ENCODE measurements around the gene LPCAT1.
"Not testable (repeated sequence)": the region's sequence is repeated elsewhere in the genome, so short reads cannot be mapped to it uniquely, and the experiment has no call there.

The LPCAT1 gene

DNA sequence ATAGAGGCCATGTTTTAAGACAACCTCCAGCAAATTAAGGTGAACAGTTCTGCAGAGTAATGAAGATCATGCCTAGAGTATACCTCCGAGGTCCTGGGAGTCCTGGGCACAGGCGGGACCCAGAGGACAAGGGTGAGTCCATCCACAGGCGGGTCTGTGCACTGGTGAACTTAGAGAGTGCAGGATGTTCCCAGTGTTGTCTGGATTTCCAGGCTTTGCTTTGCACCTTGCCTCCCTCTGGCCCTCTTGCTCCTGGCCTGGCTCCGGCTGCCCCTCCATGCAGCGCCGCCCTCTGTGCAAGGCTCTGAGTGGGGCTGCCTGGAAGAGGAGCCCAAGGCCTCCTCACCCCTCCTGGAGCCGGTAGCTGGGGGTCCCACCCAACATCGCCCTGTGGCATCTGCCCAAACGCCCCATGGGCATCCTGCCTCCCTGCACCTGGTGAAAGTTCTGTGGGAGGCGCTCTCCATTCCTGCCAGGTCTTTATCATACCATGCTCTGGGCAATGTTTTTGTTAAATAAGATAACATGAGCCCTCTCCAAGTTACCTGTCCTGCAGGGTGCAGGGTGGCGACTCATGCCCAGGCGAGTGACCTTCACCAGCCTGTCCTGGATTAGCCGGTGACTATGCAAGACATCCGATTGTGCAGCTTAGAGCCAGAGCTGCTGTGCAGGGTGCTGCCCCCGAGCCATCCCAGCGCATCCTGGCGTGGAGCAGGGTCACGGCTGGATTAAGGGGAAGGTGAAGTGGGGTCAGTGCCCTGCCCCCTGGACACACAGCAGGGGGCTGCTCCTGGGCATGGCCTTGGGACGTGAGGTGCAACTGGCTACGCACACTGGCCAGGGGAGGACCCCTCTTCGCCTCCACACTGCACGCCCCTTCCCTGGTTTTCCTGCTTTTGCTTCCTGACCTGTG, 41.3 kb upstream of the LPCAT1 start:
- no peak for DNase-seq (ENCODE audit: low read depth, low spot score)
- TF ChIP-seq, protein P1, sequence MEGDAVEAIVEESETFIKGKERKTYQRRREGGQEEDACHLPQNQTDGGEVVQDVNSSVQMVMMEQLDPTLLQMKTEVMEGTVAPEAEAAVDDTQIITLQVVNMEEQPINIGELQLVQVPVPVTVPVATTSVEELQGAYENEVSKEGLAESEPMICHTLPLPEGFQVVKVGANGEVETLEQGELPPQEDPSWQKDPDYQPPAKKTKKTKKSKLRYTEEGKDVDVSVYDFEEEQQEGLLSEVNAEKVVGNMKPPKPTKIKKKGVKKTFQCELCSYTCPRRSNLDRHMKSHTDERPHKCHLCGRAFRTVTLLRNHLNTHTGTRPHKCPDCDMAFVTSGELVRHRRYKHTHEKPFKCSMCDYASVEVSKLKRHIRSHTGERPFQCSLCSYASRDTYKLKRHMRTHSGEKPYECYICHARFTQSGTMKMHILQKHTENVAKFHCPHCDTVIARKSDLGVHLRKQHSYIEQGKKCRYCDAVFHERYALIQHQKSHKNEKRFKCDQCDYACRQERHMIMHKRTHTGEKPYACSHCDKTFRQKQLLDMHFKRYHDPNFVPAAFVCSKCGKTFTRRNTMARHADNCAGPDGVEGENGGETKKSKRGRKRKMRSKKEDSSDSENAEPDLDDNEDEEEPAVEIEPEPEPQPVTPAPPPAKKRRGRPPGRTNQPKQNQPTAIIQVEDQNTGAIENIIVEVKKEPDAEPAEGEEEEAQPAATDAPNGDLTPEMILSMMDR (IDR thresholded peaks at IDR 0.05; ENCODE audit: low read depth, low read length), result no peak
- no peak overlapping the region for H3K4me3 ChIP-seq (ENCODE audit: low read depth, low read length)
- in situ Hi-C loops (cut with HindIII; ENCODE audit: low sequenced_read_pairs), result no loop called here

DNA sequence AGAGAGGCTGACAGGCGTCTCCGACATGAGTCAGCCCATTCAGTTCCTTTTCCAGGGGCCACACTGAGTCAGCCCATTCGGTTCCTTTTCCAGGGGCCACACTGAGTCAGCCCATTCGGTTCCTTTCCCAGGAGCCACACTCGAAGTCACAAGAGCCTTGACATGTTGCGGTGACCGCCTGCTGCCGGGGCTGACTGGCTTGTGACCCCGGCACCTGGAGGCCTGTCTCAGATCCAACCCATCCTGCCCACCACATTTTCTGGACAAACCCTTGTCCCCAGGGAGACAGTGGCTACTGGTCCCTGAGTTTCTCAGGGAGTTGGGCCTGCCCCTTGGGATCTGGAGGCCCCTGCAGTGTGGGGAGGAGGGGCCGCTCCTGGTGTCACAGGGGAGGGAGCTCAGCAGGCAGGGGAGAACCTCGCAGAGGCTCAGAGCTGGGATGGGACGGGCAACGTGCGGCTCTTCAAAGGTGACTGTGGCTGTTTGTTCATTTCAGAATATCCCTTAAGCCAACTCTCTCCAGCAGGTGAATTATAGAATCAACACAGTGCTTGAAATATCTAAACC, 40.5 kb upstream of the LPCAT1 start:
- peak; percentile 47 for DNase-seq (ENCODE audit: low read depth, low spot score)
- H3K4me3 ChIP-seq (ENCODE audit: low read depth, low read length), result no peak overlapping the region
- TF ChIP-seq, protein P1 (IDR thresholded peaks at IDR 0.05; ENCODE audit: low read depth, low read length), result no peak
- in situ Hi-C loops (cut with HindIII; ENCODE audit: low sequenced_read_pairs), result no loop called here

DNA sequence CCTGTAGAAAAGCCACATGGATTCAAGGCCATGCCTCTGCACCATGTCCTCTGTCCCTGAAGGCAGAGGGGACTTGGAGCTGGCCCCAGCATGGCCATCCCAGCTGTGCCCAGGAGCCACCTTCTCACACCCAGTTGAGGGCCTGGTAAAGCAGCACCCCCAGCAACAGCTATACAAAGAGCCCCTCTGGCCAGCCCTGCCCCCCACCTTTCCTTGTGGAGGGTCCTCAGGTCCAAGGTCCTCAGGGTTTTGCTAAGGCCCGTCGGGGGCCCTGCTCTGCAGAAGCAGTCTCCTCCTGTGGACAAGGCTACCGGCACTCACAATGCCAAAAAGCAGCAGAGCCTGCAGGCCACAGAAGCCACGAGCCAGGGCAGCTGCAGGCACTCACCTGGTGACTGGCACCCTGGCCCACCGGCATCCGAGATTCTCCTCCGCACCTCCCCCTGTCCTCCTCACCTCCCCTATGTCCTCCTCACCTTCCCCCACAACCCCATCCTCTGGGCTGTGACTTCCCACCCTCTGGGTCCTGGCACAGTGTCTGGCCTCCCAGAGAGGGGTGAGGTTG, 39.9 kb upstream of the LPCAT1 start:
- in situ Hi-C loops (cut with HindIII; ENCODE audit: low sequenced_read_pairs), result no loop called here
- DNase-seq (ENCODE audit: low read depth, low spot score), result no peak
- no peak overlapping the region for H3K4me3 ChIP-seq (ENCODE audit: low read depth, low read length)
- TF ChIP-seq, protein P1 (IDR thresholded peaks at IDR 0.05; ENCODE audit: low read depth, low read length), result no peak

DNA sequence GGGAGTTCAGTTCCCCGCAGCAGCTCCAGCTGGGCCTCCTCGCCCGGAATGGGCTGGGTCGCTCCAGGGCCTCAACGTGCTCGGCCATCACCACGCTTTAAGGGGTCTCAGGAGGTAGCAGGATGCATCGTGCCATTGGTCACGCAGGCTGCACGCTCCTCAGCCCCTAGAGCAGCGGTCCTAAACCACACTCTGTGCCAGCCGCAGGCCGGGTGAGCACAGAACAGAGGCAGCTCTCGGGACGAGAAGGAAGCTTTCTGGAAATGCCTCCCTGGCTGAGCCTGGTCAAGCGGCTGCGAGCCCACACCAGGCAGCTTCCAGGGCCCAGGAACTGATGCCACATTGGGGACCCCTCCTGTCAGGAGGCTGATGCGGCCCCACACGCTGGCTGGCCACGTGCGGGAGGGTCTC, 39.3 kb upstream of the LPCAT1 start:
- DNase-seq (ENCODE audit: low read depth, low spot score), result no peak
- TF ChIP-seq, protein P1 (IDR thresholded peaks at IDR 0.05; ENCODE audit: low read depth, low read length), result no peak
- in situ Hi-C loops (cut with HindIII; ENCODE audit: low sequenced_read_pairs), result no loop called here
- H3K4me3 ChIP-seq (ENCODE audit: low read depth, low read length), result no peak overlapping the region

DNA sequence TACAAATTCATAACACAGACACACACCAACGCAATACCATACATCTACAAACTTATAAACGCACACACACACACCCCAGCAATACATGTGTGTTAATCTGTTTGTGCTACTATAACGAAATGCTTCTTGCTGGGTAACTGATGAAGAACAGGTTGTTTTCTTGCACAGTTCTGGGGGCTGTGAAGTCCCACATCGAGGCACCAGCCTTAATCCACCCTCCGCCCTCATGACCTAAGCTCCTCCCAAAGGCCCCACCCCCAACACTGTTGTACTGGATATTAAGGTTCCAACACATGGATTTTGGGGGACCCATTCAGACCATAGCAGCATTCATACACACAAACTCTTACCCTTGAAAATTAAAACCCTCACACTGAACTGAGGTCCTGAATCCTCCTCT, 38.8 kb upstream of the LPCAT1 start:
- in situ Hi-C loops (cut with HindIII; ENCODE audit: low sequenced_read_pairs), result no loop called here
- no peak for DNase-seq (ENCODE audit: low read depth, low spot score)
- TF ChIP-seq, protein P1 (IDR thresholded peaks at IDR 0.05; ENCODE audit: low read depth, low read length), result no peak
- no peak overlapping the region for H3K4me3 ChIP-seq (ENCODE audit: low read depth, low read length)

DNA sequence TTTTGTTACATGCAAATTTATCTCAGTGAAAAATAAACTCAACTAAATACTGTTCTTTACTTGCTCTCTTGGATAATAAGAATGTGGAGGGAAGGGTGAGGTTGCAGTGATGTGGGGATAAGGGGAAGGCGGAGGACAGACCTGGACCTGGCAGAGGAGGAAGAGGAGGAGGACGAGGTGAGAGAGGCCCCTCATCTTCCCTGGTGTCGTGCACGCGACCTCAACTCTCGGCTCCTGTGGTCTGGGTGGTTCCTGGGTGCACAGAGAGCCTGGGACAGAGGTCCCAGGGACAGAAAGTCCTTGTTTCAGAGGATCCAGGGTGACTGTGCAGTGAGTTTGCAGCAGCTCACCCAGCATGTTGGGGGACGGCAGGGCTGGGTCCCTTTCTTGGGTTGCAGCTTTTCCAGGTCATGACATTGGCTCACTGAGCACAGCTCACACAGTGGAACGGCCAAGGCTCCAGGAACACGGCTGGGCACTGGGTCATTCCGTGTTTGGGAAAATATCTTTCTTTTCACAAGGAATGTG, 37.7 kb upstream of the LPCAT1 start:
- no peak overlapping the region for H3K4me3 ChIP-seq (ENCODE audit: low read depth, low read length)
- no peak for DNase-seq (ENCODE audit: low read depth, low spot score)
- in situ Hi-C loops (cut with HindIII; ENCODE audit: low sequenced_read_pairs), result no loop called here
- TF ChIP-seq, protein P1 (IDR thresholded peaks at IDR 0.05; ENCODE audit: low read depth, low read length), result no peak

DNA sequence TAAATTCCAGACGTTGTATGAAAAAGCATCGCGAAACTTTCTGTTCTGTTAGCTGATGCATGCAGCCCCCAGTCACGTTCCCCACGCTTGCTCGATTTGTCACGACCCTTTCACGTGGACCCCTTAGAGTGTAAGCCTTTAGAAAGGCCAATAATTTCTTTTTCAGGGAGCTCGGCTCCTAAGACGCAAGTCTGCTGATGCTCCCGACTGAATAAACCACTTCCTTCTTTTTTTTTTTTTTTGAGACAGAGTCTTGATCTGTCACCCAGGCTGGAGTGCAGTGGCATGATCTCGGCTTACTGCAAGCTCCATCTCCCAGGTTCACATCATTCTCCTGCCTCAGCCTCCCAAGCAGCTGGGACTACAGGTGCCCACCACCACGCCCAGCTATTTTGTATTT, 36.7 kb upstream of the LPCAT1 start:
- H3K4me3 ChIP-seq (ENCODE audit: low read depth, low read length), result not testable (repeated sequence)

More for the DNA sequence above, 36.7 kb upstream of the LPCAT1 start:
- DNase-seq (ENCODE audit: low read depth, low spot score); in situ Hi-C loops (cut with HindIII; ENCODE audit: low sequenced_read_pairs): not testable (repeated sequence)
